Measurements from ENCODE around the gene OPTN.

OPTN gene

GRCh38 chr10:13184276-13184675, 84.3 kb downstream of the OPTN start:
- no peak for DNase-seq (ENCODE audit: low read depth)

DNA sequence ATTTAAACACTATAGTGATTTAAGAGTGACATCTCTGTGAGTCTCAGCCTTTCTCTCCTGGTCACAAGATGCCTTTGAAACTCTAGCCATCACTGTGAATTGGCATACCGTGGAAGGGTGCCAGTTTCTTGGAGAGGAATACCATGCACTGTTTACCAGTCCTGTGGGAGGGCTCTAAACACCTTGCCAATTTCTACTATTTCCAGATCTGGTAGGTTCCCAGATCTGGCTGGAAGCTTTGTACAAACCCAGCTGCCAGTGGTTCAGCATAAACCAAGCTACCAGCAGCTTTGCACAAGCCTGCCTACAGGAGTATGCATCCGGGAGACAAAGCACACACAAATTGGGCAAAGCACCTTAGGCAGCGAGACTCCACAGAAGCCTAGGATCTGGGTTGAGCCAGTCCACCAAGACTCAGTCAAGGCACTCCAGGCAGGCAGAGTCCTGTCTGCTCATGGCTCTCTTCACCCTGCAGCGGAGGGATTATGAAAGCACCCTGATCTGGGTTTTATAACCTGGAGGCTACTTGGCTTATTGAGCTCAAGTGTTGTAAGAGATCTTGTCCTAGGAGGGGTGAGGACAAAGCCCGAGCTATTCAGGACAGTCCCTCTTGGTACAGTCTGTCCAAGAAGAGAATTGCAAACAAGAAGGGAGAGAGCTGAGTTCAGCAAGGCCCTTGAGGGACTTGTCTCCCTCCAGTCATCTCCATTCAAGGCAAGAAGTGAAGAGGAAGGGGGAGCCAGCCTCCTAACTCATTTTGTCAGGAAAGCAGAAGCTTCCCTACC, 85.0 kb downstream of the OPTN start:
- no peak for DNase-seq (ENCODE audit: low read depth)

DNA sequence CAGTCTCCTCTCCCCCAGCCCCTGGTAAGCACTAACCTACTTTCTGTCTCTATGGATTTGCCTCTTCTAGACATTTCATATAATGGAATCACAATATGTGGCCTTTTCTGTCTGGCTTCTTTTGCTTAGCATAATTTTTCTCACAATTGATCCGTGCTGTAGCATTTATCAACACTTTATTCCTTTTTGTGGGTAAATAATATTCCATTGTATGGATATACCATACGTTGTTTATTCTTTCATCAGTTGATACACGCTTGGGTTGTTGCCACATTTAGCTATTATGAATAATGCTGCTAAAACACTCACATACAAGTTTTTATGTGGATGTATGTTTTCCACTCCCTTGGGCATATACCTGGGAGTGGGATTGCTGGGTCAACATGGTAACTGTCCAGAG, 87.2 kb downstream of the OPTN start:
- DNase-seq (ENCODE audit: low read depth), result no peak

Data from activated T-helper 9 cell treated with anti-CD3 and anti-CD28 coated beads, Interleukin-2, amount 50 U/mL, for 16 hours (primary cell).